SKM-1 treated with dmso at 0.1 percent for 144 hours (cell line): ENCODE data around the gene CTIF.

Source experiments
- DNase-seq: peaks from one replicate; lab custom pipeline; 2025; ENCODE audit not compliant: unreplicated experiment; lab: John Stamatoyannopoulos, UW

The CTIF gene

DNA sequence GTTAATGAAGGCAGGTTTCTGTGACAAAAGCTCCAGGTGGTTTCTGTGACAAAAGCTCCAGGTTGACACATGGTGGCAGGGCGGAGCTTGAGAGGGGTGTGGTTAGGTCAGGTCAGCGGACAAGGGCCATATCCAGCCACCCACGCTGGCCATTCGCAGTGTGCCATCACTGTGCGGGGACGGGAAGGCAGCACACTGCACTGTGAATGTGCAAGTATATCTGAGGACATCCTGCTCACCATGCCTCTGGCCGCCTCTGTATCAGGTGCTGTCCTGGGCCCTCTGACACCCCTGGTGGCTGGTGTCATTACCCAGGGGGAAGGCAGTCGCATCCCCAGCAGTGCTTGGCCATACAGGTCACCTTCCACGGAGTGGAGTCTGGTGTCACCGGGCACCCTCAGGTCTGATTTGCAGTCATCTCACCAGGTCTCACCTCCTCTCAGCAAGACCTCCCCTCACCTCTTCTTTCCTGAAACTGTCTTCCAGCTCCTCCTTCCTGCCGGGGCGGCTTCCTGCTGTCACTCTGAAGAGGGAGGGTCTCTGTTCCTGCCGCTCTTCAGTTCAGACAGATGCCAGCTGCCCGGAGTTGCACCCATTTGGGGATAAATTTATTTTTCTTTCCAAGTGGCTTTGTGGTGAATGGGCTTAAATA is 34.9 kb downstream of the CTIF start:
- no peak for DNase-seq

DNA sequence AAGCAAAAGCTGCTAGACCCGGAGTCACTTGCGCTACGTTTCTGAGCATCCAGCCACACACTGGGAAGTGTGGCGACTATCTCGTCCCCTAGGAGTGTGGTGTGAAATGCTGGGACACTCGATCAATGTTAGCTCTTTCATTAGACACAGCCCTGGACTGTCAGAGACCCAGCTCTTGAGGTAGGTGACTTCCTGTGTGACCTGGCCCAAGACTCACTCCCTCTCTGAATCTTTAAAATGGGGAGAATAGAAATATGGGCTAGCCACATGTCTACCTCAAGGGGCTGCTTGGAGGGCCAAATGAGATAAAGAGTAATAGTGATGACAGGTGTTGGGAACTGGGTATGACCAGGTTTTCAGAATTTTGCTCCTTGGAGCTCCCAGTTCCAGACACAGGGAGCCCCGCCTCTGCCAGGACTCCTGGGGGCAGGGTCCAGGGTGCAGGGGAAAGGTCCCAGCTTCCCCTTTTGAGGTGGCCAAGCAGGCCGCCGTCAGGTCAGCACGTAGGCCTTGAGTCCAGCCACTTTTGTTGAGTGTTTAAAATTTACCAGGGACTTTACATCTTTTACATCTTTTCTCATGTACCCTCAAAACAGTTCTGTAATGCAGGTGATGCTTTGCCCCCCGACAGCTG is 36.0 kb downstream of the CTIF start:
- no peak for DNase-seq

- DNase-seq: no peak
Observed at GRCh38 chr18:48575301-48575657, 36.4 kb downstream of the CTIF start.

GRCh38 chr18:48575658-48576456 is 37.0 kb downstream of the CTIF start:
- no peak for DNase-seq

GRCh38 chr18:48576457-48576771 is 37.6 kb downstream of the CTIF start:
- no peak for DNase-seq

DNA sequence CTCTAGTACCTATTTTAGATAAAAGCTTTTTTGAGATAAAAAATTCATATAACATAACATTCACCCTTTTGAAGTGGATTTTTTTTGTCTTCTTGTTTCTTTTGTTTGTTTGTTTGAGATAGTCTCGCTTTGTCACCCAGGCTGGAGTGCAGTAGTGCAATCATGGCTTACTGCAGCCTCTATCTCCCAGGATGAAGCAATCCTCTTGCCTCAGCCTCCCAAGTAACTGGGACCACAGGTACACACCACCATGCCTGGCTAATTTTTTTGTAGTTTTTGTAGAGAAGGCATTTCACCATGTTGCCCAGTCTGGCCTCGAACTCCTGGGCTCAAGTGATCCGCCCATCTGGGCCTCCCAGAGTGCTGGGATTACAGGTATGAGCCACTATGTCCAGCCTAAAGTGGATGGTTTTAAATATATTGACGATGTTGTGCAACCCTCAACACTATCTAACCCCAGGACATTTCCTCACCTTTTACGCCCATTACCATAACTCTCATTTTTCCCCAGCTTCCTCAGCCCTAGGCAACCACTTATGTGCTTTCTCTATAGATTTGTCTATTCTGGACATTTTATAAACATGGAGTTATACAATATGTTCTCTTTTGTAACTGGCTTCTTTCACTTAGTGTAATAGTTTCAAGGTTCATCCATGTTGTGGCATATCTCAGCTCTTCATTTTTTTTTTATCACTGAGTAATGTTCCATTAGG is 38.8 kb downstream of the CTIF start:
- DNase-seq: no peak

- no peak for DNase-seq
Observed at GRCh38 chr18:48578289-48578688, 39.5 kb downstream of the CTIF start.

GRCh38 chr18:48580066-48580465 is 41.2 kb downstream of the CTIF start:
- DNase-seq: no peak

GRCh38 chr18:48580782-48581181 is 42.0 kb downstream of the CTIF start:
- DNase-seq: no peak

DNA sequence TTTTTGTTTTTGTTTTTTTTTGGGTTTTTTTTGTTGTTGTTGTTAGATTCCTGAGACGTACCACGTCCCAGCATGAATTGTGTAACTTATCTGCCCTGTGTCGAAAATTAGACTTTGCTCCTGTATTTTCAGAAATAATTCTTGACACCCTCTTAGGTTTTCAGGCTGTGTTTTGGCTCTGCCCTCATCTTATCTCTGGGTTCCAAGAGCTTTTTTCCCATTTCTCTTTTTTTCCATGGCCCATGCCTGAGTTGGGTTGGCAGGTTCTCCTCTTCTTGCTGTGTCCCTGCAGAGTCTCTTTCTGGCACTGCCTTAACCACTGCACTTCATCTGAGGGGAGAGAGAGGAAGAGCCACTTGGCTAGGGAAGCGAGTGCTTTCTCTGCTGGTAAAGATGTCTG is 42.4 kb downstream of the CTIF start:
- DNase-seq: no peak

DNA sequence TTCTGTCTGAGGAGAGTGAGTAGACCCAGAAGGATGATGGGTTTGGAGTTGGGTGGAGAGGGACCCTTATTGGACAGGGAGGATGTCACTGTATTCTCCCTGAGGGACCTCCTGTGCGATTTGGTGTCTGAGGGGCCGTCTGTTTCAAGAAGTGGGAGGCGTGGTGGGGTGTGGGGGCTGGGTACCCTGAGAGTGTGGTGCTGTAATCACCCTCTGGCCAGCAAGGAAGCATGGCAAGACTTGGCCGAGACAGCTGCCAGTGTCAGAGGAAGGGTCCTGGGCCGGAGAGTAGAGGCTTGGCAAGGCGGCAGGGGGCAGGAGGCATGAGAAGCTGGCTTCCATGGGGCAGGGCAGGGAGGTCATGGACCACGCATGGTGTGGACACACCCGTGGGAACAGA is 43.1 kb downstream of the CTIF start:
- DNase-seq: no peak

DNA sequence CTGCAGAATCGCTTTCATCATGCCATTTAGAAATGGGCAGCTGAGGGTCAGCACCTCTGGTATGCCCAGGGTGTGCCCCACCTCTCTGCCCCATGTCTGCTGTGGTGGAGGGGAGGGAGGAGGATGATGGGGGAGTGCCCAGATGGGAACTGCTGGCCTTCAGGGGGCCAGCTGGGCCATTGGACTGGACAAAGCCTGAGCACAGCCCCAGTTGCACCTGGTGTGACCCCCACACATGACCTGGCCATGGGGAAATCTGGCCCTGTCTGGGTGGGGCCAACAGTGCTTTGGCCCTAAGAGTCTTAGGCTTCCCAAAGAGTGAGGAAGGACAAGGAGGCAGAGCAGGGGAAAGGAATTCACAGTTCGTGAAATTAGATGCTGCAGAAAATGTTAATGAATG is 44.1 kb downstream of the CTIF start:
- no peak for DNase-seq

- no peak for DNase-seq
Observed at GRCh38 chr18:48583573-48583972, 44.7 kb downstream of the CTIF start.

DNA sequence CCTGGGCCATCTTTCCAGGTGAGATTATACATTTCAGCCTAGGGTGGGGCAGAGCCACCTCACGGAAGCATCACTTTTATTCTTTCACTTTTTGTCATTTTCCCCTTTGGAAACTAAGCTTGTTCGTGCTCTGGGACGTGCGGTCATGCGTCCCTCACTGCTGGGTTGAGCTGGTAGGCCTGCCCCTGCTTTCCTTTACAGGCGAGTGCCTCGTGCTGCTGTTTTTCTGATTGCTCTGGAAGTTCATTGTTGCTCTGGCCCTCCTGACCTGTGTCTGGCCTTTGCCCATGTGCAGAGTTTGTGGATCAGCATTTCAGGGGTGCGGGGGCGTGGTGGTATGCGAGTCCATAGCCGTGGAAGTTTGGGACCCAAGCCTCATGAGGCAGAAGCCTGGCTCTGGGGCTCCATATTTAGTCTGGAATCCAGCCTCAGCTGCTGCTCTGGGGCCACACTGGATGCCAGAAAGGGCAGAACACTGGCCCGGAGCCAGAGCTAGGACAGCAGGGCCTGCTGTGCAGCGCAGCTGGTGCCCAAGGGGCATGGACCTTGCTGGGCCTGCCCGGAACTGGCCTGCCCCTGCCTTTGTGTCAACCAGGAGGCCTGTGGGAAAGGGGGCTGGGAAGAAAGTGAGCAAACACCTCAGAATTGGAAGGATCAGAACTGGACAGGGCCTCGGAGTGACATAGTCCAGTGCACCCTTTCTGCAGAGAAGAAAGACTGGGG is 51.1 kb downstream of the CTIF start:
- no peak for DNase-seq

DNA sequence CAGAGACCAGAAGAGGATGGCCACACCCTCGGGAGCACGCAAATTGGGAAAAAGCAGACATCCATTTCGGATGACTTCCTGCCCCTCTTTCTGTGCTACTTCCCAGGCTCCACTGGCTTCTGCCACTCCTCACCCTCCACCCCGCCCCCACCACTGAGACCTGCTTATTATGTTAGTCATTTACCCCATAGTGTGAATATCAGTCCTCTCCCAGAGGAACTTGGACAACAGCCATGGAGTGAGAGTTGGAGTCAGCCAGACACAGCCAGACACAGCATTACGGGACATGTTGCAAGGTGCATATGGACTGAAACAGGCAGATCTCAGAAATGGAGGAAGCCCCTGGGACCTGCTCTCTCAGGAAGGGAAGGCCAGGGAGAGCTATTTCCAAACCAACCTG is 51.8 kb downstream of the CTIF start:
- no peak for DNase-seq

- DNase-seq: no peak
Observed at GRCh38 chr18:48592540-48593171, 53.8 kb downstream of the CTIF start.

- DNase-seq: no peak
Observed at GRCh38 chr18:48594471-48595094, 55.8 kb downstream of the CTIF start.

DNA sequence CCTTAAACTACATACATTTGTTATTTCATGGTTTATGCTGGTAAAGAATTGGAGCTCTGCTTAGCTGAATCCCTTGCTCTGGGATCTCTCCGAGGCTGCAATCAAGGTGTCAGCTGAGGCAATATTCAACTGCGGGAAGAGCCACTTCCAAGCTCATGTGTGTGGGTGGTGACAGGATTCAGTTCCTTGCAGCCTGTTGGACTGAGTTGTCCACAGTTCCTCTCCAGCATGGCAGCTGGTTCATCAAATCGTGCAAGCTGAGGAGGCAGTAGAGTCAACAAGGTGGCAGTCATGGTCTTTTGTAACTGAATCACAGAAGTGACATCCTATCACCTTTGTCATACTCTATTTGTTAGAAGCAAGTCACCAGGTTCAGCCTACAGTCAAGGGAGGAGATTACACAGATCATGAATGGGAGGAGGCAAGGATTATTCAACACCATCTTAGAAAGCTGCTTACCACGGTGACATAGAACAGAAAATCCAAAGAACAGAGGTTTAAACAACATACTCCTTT is 56.9 kb downstream of the CTIF start:
- no peak for DNase-seq

DNA sequence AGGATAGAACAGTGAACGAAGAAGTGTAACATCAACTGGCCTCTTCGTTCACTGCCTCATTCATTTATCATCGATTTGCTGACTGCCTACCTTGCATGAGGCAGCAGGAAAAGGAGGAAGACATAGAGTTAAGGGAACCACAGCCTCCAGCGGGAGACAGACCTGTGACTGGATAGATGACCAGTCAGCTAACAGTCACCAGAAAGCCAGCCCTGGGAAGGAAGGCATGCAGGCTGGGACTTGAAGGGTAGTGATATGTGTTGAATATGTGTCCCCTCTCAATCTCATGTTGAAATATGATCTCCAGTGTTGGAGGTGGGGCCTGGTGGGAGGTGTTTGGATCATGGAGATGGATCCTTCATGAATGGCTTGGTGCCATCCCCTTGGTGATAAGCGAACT is 58.3 kb downstream of the CTIF start:
- no peak for DNase-seq

GRCh38 chr18:48597671-48598070 is 58.8 kb downstream of the CTIF start:
- DNase-seq: no peak
